HK-2 (cell line): ENCODE data around the gene CTTNBP2.

Source experiments
- DNase-seq: peaks from one replicate; pipeline ENCODE4 v3.0.0-alpha.2; 2018; ENCODE audit not compliant: unreplicated experiment

CTTNBP2 gene

GRCh38 chr7:117686311-117686935, 186.8 kb downstream of the CTTNBP2 start:
- DNase-seq: no peak

GRCh38 chr7:117685795-117686194, 187.4 kb downstream of the CTTNBP2 start:
- no peak for DNase-seq

GRCh38 chr7:117683430-117684175, 189.6 kb downstream of the CTTNBP2 start:
- no peak for DNase-seq

GRCh38 chr7:117682681-117683385, 190.4 kb downstream of the CTTNBP2 start:
- no peak for DNase-seq

GRCh38 chr7:117679120-117679519, 194.1 kb downstream of the CTTNBP2 start:
- DNase-seq: no peak

- no peak for DNase-seq
Observed at GRCh38 chr7:117675497-117676435, 197.5 kb downstream of the CTTNBP2 start.

GRCh38 chr7:117674617-117675016, 198.6 kb downstream of the CTTNBP2 start:
- DNase-seq: no peak

- DNase-seq: no peak
Observed at GRCh38 chr7:117673839-117674238, 199.4 kb downstream of the CTTNBP2 start.

- DNase-seq: no peak
Observed at GRCh38 chr7:117673367-117673766, 199.9 kb downstream of the CTTNBP2 start.

- no peak for DNase-seq
Observed at GRCh38 chr7:117672453-117672852, 200.8 kb downstream of the CTTNBP2 start.

GRCh38 chr7:117669818-117670217, 203.4 kb downstream of the CTTNBP2 start:
- DNase-seq: no peak

GRCh38 chr7:117667456-117667855, 205.8 kb downstream of the CTTNBP2 start:
- DNase-seq: no peak

- no peak for DNase-seq
Observed at GRCh38 chr7:117666689-117667088, 206.6 kb downstream of the CTTNBP2 start.

- DNase-seq: no peak
Observed at GRCh38 chr7:117666031-117666430, 207.2 kb downstream of the CTTNBP2 start.

- no peak for DNase-seq
Observed at GRCh38 chr7:117665368-117665767, 207.9 kb downstream of the CTTNBP2 start.

GRCh38 chr7:117664047-117664446, 209.2 kb downstream of the CTTNBP2 start:
- DNase-seq: no peak

GRCh38 chr7:117661328-117661727, 211.9 kb downstream of the CTTNBP2 start:
- no peak for DNase-seq
